Loucy (cell line): Measurements from ENCODE around the gene CCNF.
A peak's percentile ranks its signal among the peaks of the same experiment; 100 is the strongest.

Source experiments
- H2AFZ ChIP-seq: fragments of 200-600 bp; sonication (generic); 2 replicates; pipeline ENCODE4 v1.6.0; 2016; ENCODE audit warnings: antibody characterized with exemption, mild to moderate bottlenecking, low read length, moderate library complexity
- H3F3A ChIP-seq: fragments of 200-600 bp; 2 replicates; pipeline ENCODE4 v1.6.0; 2016; ENCODE audit warnings: antibody characterized with exemption, low read depth, mild to moderate bottlenecking
- H3K27me3 ChIP-seq: fragments of 200-600 bp; sonication (generic); 2 replicates; pipeline ENCODE4 v1.6.1; 2014; ENCODE audit warnings: low read length, mild to moderate bottlenecking; ENCODE audit not compliant: insufficient read depth, poor library complexity, severe bottlenecking
- H3K36me3 ChIP-seq: fragments of 200-600 bp; sonication (generic); 2 replicates; pipeline ENCODE4 v1.6.1; 2016; ENCODE audit warnings: low read length; ENCODE audit not compliant: insufficient read depth
- H3K4me1 ChIP-seq: fragments of 200-600 bp; sonication (generic); 2 replicates; pipeline ENCODE4 v1.5.1; 2014; ENCODE audit warnings: low read length, mild to moderate bottlenecking; ENCODE audit not compliant: insufficient read depth, poor library complexity, severe bottlenecking
- H3K4me2 ChIP-seq: fragments of 200-600 bp; sonication (generic); 2 replicates; pipeline ENCODE4 v1.6.0; 2014; ENCODE audit warnings: antibody characterized with exemption, low read length, low read depth, mild to moderate bottlenecking; ENCODE audit not compliant: poor library complexity, severe bottlenecking
- H3K4me3 ChIP-seq: fragments of 200-600 bp; sonication (generic); 2 replicates; pipeline ENCODE4 v1.5.1; 2014; ENCODE audit warnings: low read length, mild to moderate bottlenecking, mixed read lengths; ENCODE audit not compliant: poor library complexity, severe bottlenecking
- H3K79me2 ChIP-seq: fragments of 200-600 bp; sonication (generic); 2 replicates; pipeline ENCODE4 v1.6.1; 2014; ENCODE audit warnings: low read length; ENCODE audit not compliant: insufficient read depth
- H3K9ac ChIP-seq: fragments of 200-600 bp; sonication (generic); 2 replicates; pipeline ENCODE4 v1.6.0; 2014; ENCODE audit warnings: mild to moderate bottlenecking, low read depth, low read length, moderate library complexity; ENCODE audit not compliant: poor library complexity, severe bottlenecking
- H3K9me2 ChIP-seq: fragments of 200-600 bp; sonication (generic); replicated peaks from 2 replicates; pipeline ENCODE4 v1.6.1; 2016; ENCODE audit warnings: low read depth, low read length, mixed read lengths
- H3K9me3 ChIP-seq: fragments of 200-600 bp; sonication (generic); 2 replicates; pipeline ENCODE4 v1.6.1; 2014; ENCODE audit warnings: mild to moderate bottlenecking, antibody characterized with exemption, low read length, low read depth; ENCODE audit not compliant: insufficient read depth
- H4K20me1 ChIP-seq: fragments of 200-600 bp; sonication (generic); 2 replicates; pipeline ENCODE4 v1.6.0; 2014; ENCODE audit warnings: antibody characterized with exemption, low read length, mild to moderate bottlenecking; ENCODE audit not compliant: insufficient read depth, poor library complexity, severe bottlenecking
- EZH2phosphoT487 ChIP-seq: fragments of 200-600 bp; IDR thresholded peaks from 2 replicates; pipeline ENCODE4 v1.6.1; 2018; ENCODE audit warnings: antibody characterized with exemption, mild to moderate bottlenecking, moderate library complexity, borderline replicate concordance
- TF ChIP-seq, protein P1 (sequence below): fragments of 200-600 bp; sonication (generic); conservative IDR thresholded peaks from 2 replicates; pipeline ENCODE4 v1.5.1; 2014; ENCODE audit warnings: mild to moderate bottlenecking, antibody characterized with exemption, low read length

The CCNF gene

DNA sequence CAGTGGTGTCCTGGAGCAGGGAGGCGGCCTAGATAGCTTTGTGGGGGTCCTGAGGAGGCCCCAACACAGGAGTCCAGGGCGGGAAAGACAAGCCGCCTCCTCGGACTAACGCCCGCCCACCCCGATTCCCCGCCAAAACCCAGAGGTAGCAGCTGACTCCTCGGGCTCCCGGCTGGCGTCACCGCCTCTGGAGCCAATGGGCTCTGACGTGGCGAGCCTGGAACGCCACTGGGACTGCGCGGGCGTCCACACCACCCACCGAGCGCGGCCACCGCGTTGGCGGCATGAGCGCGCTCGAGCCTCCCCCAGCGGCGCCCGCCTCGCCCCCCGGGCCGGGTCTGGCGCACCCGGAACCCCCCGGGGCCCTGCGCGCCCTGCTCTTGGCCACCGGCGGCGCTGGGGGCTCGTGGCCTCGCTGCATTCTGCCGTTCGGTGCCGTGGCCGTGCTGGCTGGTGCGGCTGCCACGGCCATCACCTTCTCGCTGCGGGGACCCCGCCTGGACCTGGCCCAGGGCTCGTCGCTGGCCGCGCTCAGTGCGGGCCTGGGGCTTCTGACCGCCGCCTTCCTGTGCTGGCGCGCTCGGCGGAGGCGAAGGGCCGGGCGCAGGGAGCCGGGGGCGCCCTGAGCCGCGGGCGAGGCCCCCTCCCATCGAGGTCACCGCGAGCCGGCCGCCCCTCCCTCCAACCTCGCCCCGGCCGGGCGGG lies 38.4 kb downstream of the CCNF start:
- H3K9ac ChIP-seq: peak overlapping the region; percentile 100
- H3K4me1 ChIP-seq: peaks cover 37% of the 10 kb centered on the region
- no peaks in the 10 kb centered on the region for H3K27me3 ChIP-seq
- no peaks in the 10 kb centered on the region for H3K36me3 ChIP-seq
- peak overlapping the region; percentile 92 for H3K4me2 ChIP-seq
- no peaks in the 10 kb centered on the region for H3K9me3 ChIP-seq
- no peak overlapping the region for H2AFZ ChIP-seq
- no peak for TF ChIP-seq EZH2phosphoT487
- TF ChIP-seq, protein P1, sequence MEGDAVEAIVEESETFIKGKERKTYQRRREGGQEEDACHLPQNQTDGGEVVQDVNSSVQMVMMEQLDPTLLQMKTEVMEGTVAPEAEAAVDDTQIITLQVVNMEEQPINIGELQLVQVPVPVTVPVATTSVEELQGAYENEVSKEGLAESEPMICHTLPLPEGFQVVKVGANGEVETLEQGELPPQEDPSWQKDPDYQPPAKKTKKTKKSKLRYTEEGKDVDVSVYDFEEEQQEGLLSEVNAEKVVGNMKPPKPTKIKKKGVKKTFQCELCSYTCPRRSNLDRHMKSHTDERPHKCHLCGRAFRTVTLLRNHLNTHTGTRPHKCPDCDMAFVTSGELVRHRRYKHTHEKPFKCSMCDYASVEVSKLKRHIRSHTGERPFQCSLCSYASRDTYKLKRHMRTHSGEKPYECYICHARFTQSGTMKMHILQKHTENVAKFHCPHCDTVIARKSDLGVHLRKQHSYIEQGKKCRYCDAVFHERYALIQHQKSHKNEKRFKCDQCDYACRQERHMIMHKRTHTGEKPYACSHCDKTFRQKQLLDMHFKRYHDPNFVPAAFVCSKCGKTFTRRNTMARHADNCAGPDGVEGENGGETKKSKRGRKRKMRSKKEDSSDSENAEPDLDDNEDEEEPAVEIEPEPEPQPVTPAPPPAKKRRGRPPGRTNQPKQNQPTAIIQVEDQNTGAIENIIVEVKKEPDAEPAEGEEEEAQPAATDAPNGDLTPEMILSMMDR: no peak
- no peaks in the 10 kb centered on the region for H4K20me1 ChIP-seq
- no peaks in the 10 kb centered on the region for H3K9me2 ChIP-seq
- H3F3A ChIP-seq: no peaks in the 10 kb centered on the region
- H3K4me3 ChIP-seq: peak overlapping the region; percentile 80
- no peaks in the 10 kb centered on the region; the same call in 1 of the 2 replicates for H3K79me2 ChIP-seq

DNA sequence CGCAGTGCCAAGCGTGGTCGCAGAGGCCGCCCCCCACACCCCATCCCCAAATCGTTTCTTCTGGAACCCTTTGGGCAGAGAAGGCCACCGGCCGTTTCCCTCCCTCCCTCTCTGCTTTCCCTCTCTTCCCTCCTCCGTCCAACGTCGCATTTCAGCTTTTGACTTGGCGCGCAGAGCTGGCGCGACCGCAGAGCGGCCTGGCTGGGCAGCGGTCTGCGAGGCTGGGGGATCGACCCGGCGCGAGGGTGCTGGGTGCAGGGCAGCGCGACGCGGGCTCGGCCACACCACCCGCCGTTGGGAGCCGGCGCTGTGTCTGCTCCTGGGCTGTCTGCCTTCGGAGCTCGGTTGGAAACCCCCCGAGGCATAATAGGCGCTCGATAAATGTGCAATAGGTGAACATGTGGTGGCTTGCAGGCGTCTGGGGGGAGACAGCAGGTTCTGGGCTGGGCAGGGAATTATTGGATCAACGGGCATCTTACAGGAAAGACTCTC lies 39.0 kb downstream of the CCNF start:
- Histone ChIP-seq H3K9me2 (no peaks in the 10 kb centered on the region), H3K79me2 (peaks cover 2% of the 10 kb centered on the region; the same call in 1 of the 2 replicates), H3K9me3 (no peaks in the 10 kb centered on the region), H3K36me3 (no peaks in the 10 kb centered on the region), H3K4me3 (peak overlapping the region; percentile 80), H3K4me1 (peaks cover 37% of the 10 kb centered on the region), H2AFZ (no peak overlapping the region), H3K9ac (peak overlapping the region; percentile 100), H4K20me1 (peaks cover 4% of the 10 kb centered on the region), H3F3A (no peaks in the 10 kb centered on the region), H3K4me2 (peak overlapping the region; percentile 92), H3K27me3 (no peaks in the 10 kb centered on the region)
- TF ChIP-seq, protein P1: no peak
- TF ChIP-seq EZH2phosphoT487: no peak

DNA sequence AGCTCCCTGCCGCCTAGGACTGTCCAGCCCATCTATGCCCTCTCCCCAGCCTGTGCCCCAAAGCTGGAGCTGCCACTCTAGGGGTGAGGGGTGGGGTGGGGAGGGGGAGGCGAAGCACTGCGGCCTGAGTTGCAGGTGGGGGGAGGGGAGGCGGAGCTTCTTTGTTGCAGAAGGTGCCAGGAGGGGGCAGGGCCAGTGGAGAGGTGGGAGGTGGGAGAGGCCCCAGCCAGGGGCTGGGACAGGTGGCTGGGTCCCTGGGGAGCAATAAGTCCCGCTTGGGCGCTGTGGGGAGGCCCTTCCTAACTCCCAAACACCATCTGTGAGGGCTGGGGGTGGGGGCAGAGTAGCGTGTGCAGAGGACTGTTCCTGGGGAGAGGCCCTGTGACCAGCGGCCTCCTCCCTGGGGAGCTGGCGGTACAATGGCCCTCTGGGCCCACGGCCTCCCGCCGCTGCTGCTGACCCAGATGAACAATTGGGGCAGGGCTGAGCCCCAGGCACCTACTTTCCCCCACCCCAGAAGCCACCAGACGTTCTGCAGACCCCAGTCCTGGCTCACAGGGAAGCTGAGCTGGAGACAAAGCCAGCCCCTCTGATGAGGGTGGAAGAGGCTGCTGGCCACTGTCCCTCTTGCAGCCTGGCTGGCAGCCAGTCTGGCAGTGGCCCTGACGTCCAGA lies 39.6 kb downstream of the CCNF start:
- Histone ChIP-seq H3F3A (no peaks in the 10 kb centered on the region), H3K4me1 (peaks cover 37% of the 10 kb centered on the region), H3K9me2 (no peaks in the 10 kb centered on the region), H3K36me3 (no peaks in the 10 kb centered on the region), H3K4me3 (peak overlapping the region; percentile 80), H3K4me2 (peak overlapping the region; percentile 92), H2AFZ (no peak overlapping the region), H3K9ac (peak overlapping the region; percentile 100), H4K20me1 (peaks cover 4% of the 10 kb centered on the region), H3K79me2 (peaks cover 3% of the 10 kb centered on the region; the same call in 1 of the 2 replicates), H3K27me3 (no peaks in the 10 kb centered on the region), H3K9me3 (no peaks in the 10 kb centered on the region)
- TF ChIP-seq, protein P1: no peak
- no peak for TF ChIP-seq EZH2phosphoT487
